ENCODE measurements around the gene ITGB1.

The ITGB1 gene

GRCh38 chr10:32889631-32890212 lies 68.3 kb downstream of the ITGB1 start:
- Histone ChIP-seq H4K20me1 (ENCODE audit: insufficient read depth, low read length) (no peaks in the 10 kb centered on the region), H3K36me3 (ENCODE audit: insufficient read depth, low read length) (no peaks in the 10 kb centered on the region), H2AFZ (ENCODE audit: low read length) (no peak overlapping the region), H3K9me3 (ENCODE audit: low read length) (no peaks in the 10 kb centered on the region), H3K79me2 (ENCODE audit: insufficient read depth, low read length) (no peaks in the 10 kb centered on the region), H3K4me3 (ENCODE audit: low read depth, low read length, poor library complexity, severe bottlenecking) (no peak overlapping the region), H3K27me3 (ENCODE audit: insufficient read depth, low read length) (no peaks in the 10 kb centered on the region), H3F3A (ENCODE audit: insufficient read depth, low read length) (no peaks in the 10 kb centered on the region), H3K4me2 (ENCODE audit: low read length) (no peak overlapping the region), H3K27ac (ENCODE audit: low read depth, low read length, poor library complexity, severe bottlenecking) (no peak overlapping the region), H3K9ac (ENCODE audit: low read length) (no peak overlapping the region), H3K4me1 (ENCODE audit: insufficient read depth, low read length, severe bottlenecking) (no peaks in the 10 kb centered on the region), H3K9me2 (ENCODE audit: low read depth, low read length) (no peaks in the 10 kb centered on the region)
- TF ChIP-seq EZH2 (IDR thresholded peaks at IDR 0.05; ENCODE audit: borderline replicate concordance, low read length): no peak
- TF ChIP-seq CTCF (IDR thresholded peaks at IDR 0.05; ENCODE audit: low read length): no peak

GRCh38 chr10:32888161-32888927 lies 69.7 kb downstream of the ITGB1 start:
- Histone ChIP-seq H3K4me1 (ENCODE audit: insufficient read depth, low read length, severe bottlenecking) (no peaks in the 10 kb centered on the region), H3K4me2 (ENCODE audit: low read length) (no peak overlapping the region), H3K27me3 (ENCODE audit: insufficient read depth, low read length) (no peaks in the 10 kb centered on the region), H3K4me3 (ENCODE audit: low read depth, low read length, poor library complexity, severe bottlenecking) (no peak overlapping the region), H3K36me3 (ENCODE audit: insufficient read depth, low read length) (no peaks in the 10 kb centered on the region), H3K79me2 (ENCODE audit: insufficient read depth, low read length) (no peaks in the 10 kb centered on the region), H3K27ac (ENCODE audit: low read depth, low read length, poor library complexity, severe bottlenecking) (no peak overlapping the region), H3K9me3 (ENCODE audit: low read length) (no peaks in the 10 kb centered on the region), H4K20me1 (ENCODE audit: insufficient read depth, low read length) (no peaks in the 10 kb centered on the region), H2AFZ (ENCODE audit: low read length) (no peak overlapping the region), H3K9me2 (ENCODE audit: low read depth, low read length) (no peaks in the 10 kb centered on the region), H3F3A (ENCODE audit: insufficient read depth, low read length) (no peaks in the 10 kb centered on the region), H3K9ac (ENCODE audit: low read length) (no peak overlapping the region)
- TF ChIP-seq CTCF (IDR thresholded peaks at IDR 0.05; ENCODE audit: low read length): no peak
- TF ChIP-seq EZH2 (IDR thresholded peaks at IDR 0.05; ENCODE audit: borderline replicate concordance, low read length): no peak

- H3K79me2 ChIP-seq (ENCODE audit: insufficient read depth, low read length): no peaks in the 10 kb centered on the region
- no peak overlapping the region for H3K27ac ChIP-seq (ENCODE audit: low read depth, low read length, poor library complexity, severe bottlenecking)
- no peak overlapping the region for H2AFZ ChIP-seq (ENCODE audit: low read length)
- H3K4me1 ChIP-seq (ENCODE audit: insufficient read depth, low read length, severe bottlenecking): no peaks in the 10 kb centered on the region
- TF ChIP-seq CTCF (IDR thresholded peaks at IDR 0.05; ENCODE audit: low read length) (no peak), EZH2 (IDR thresholded peaks at IDR 0.05; ENCODE audit: borderline replicate concordance, low read length) (no peak)
- no peak overlapping the region for H3K9ac ChIP-seq (ENCODE audit: low read length)
- H3K27me3 ChIP-seq (ENCODE audit: insufficient read depth, low read length): no peaks in the 10 kb centered on the region
- no peaks in the 10 kb centered on the region for H3F3A ChIP-seq (ENCODE audit: insufficient read depth, low read length)
- H3K4me2 ChIP-seq (ENCODE audit: low read length): no peak overlapping the region
- H3K9me2 ChIP-seq (ENCODE audit: low read depth, low read length): no peaks in the 10 kb centered on the region
- no peaks in the 10 kb centered on the region for H3K9me3 ChIP-seq (ENCODE audit: low read length)
- H3K36me3 ChIP-seq (ENCODE audit: insufficient read depth, low read length): no peaks in the 10 kb centered on the region
- no peak overlapping the region for H3K4me3 ChIP-seq (ENCODE audit: low read depth, low read length, poor library complexity, severe bottlenecking)
- no peaks in the 10 kb centered on the region for H4K20me1 ChIP-seq (ENCODE audit: insufficient read depth, low read length)
These were observed 70.5 kb downstream of the ITGB1 start for GRCh38 chr10:32887481-32887880.

Measured in OCI-LY1 (cell line).